Measurements from ENCODE around the gene PLCB3. TPM values are rescaled to one million over a fixed set of nuclear protein-coding genes. Genes with fewer than 3 reads are reported as not detected.

The PLCB3 gene
- total and polyA plus RNA-seq, 2 of the 13 experiments (the other 11 are each of a cell fraction or from before 2014, with no cell fraction given) = 7.5 to 13.8 TPM

DNA sequence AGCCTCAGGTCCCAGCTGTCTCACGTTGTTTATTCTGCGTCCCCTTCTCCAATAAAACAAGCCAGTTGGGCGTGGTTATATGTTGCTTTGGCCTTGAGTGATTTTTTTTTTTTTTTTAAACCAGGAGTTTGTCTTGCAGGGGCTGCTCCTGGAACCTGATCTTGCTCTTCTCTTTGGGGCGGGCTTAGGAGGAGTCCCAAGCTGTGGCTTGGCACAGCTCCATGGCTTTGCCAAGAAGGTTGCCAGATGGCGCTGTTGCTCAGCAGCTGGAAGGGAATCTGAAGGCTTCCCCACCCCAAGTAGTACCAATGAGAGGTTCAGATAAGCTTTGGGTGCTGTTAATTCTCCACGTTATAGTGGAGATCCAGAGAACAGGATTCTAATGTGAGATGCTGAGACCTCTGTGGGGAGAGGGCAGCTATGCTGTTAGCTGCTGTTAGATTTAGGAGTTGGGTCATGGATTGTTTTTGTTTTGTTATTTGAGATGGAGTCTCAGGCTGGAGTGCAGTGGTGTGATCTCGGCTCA, 46.8 kb upstream of the PLCB3 start (continued):
- TF ChIP-seq, protein P1, sequence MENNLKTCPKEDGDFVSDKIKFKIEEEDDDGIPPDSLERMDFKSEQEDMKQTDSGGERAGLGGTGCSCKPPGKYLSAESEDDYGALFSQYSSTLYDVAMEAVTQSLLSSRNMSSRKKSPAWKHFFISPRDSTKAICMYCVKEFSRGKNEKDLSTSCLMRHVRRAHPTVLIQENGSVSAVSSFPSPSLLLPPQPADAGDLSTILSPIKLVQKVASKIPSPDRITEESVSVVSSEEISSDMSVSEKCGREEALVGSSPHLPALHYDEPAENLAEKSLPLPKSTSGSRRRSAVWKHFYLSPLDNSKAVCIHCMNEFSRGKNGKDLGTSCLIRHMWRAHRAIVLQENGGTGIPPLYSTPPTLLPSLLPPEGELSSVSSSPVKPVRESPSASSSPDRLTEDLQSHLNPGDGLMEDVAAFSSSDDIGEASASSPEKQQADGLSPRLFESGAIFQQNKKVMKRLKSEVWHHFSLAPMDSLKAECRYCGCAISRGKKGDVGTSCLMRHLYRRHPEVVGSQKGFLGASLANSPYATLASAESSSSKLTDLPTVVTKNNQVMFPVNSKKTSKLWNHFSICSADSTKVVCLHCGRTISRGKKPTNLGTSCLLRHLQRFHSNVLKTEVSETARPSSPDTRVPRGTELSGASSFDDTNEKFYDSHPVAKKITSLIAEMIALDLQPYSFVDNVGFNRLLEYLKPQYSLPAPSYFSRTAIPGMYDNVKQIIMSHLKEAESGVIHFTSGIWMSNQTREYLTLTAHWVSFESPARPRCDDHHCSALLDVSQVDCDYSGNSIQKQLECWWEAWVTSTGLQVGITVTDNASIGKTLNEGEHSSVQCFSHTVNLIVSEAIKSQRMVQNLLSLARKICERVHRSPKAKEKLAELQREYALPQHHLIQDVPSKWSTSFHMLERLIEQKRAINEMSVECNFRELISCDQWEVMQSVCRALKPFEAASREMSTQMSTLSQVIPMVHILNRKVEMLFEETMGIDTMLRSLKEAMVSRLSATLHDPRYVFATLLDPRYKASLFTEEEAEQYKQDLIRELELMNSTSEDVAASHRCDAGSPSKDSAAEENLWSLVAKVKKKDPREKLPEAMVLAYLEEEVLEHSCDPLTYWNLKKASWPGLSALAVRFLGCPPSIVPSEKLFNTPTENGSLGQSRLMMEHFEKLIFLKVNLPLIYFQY (CRISPR knock-in tag; IDR thresholded peaks at IDR 0.05; ENCODE audit: borderline replicate concordance) = no peak
- TF ChIP-seq, protein P2, sequence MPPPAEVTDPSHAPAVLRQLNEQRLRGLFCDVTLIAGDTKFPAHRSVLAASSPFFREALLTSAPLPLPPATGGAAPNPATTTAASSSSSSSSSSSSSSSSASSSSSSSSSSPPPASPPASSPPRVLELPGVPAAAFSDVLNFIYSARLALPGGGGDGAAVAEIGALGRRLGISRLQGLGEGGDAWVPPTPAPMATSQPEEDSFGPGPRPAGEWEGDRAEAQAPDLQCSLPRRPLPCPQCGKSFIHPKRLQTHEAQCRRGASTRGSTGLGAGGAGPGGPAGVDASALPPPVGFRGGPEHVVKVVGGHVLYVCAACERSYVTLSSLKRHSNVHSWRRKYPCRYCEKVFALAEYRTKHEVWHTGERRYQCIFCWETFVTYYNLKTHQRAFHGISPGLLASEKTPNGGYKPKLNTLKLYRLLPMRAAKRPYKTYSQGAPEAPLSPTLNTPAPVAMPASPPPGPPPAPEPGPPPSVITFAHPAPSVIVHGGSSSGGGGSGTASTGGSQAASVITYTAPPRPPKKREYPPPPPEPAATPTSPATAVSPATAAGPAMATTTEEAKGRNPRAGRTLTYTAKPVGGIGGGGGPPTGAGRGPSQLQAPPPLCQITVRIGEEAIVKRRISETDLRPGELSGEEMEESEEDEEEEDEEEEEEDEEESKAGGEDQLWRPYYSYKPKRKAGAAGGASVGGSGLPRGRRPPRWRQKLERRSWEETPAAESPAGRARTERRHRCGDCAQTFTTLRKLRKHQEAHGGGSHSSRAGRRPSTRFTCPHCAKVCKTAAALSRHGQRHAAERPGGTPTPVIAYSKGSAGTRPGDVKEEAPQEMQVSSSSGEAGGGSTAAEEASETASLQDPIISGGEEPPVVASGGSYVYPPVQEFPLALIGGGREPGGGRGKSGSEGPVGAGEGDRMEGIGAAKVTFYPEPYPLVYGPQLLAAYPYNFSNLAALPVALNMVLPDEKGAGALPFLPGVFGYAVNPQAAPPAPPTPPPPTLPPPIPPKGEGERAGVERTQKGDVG (CRISPR knock-in tag; IDR thresholded peaks at IDR 0.05; ENCODE audit: borderline replicate concordance) = no peak
- TF ChIP-seq KLF11 (CRISPR knock-in tag; IDR thresholded peaks at IDR 0.05) (no peak), XRCC5 (optimal IDR thresholded peaks at IDR 0.05; ENCODE audit: low read length) (peak; percentile 43), ZNF629 (CRISPR knock-in tag; conservative IDR thresholded peaks at IDR 0.05) (no peak), HNRNPUL1 (IDR thresholded peaks at IDR 0.05; ENCODE audit: low read depth, low read length) (no peak), ATF7 (IDR thresholded peaks at IDR 0.05) (no peak), ATF7 (CRISPR knock-in tag; IDR thresholded peaks at IDR 0.05) (no peak), ZNF280B (CRISPR knock-in tag; IDR thresholded peaks at IDR 0.05; ENCODE audit: borderline replicate concordance) (no peak)
- TF ChIP-seq, protein P3, sequence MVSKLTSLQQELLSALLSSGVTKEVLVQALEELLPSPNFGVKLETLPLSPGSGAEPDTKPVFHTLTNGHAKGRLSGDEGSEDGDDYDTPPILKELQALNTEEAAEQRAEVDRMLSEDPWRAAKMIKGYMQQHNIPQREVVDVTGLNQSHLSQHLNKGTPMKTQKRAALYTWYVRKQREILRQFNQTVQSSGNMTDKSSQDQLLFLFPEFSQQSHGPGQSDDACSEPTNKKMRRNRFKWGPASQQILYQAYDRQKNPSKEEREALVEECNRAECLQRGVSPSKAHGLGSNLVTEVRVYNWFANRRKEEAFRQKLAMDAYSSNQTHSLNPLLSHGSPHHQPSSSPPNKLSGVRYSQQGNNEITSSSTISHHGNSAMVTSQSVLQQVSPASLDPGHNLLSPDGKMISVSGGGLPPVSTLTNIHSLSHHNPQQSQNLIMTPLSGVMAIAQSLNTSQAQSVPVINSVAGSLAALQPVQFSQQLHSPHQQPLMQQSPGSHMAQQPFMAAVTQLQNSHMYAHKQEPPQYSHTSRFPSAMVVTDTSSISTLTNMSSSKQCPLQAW (CRISPR knock-in tag; IDR thresholded peaks at IDR 0.05) = peak; percentile 24; the same call in 1 of the 2 replicates
